Mesendoderm (in vitro differentiated cells): ENCODE results near the gene COL6A1.

ENCODE experiments used
- DNase-seq: peaks from one replicate; pipeline ENCODE4 v3.0.0; 2013
- H2AK5ac ChIP-seq: 2 replicates; pipeline ENCODE4 v1.6.1; 2013; ENCODE audit warnings: low read length, inconsistent platforms
- H2BK120ac ChIP-seq: 2 replicates; pipeline ENCODE4 v1.6.1; 2013; ENCODE audit warnings: low read depth, mild to moderate bottlenecking, low read length, moderate library complexity, mixed read lengths
- H2BK15ac ChIP-seq: replicated peaks from 2 replicates; pipeline ENCODE4 v1.6.1; 2013; ENCODE audit warnings: low read depth, mild to moderate bottlenecking, moderate library complexity
- H2BK5ac ChIP-seq: 2 replicates; pipeline ENCODE4 v1.6.1; 2013; ENCODE audit warnings: low read length, inconsistent platforms
- H3K18ac ChIP-seq: 2 replicates; pipeline ENCODE4 v1.6.1; 2013; ENCODE audit warnings: mild to moderate bottlenecking, low read length, mixed read lengths
- H3K23ac ChIP-seq: one replicate; pipeline ENCODE4 v1.6.1; 2013; ENCODE audit warnings: low read length
- H3K27ac ChIP-seq: 2 replicates; pipeline ENCODE4 v1.5.1; 2013; ENCODE audit warnings: low read depth, mild to moderate bottlenecking, inconsistent platforms, low read length, moderate library complexity
- H3K27me3 ChIP-seq: 2 replicates; pipeline ENCODE4 v1.6.1; 2013; ENCODE audit warnings: low read length, control low read depth, mild to moderate bottlenecking, inconsistent platforms; ENCODE audit not compliant: insufficient read depth, poor library complexity
- H3K36me3 ChIP-seq: 2 replicates; pipeline ENCODE4 v1.6.1; 2013; ENCODE audit warnings: low read length, inconsistent platforms; ENCODE audit not compliant: control insufficient read depth, insufficient read depth
- H3K4ac ChIP-seq: one replicate; pipeline ENCODE4 v1.6.1; 2013; ENCODE audit warnings: low read depth, mild to moderate bottlenecking, low read length, moderate library complexity
- H3K4me1 ChIP-seq: 2 replicates; pipeline ENCODE4 v1.6.1; 2013; ENCODE audit warnings: low read depth, low read length, inconsistent platforms; ENCODE audit not compliant: control insufficient read depth
- H3K4me2 ChIP-seq: 2 replicates; pipeline ENCODE4 v1.6.1; 2013; ENCODE audit warnings: low read length
- H3K4me3 ChIP-seq: 2 replicates; pipeline ENCODE4 v1.5.1; 2013; ENCODE audit warnings: mild to moderate bottlenecking, low read length
- H3K56ac ChIP-seq: one replicate; pipeline ENCODE4 v1.6.1; 2013; ENCODE audit warnings: low read length
- H3K79me1 ChIP-seq: 2 replicates; pipeline ENCODE4 v1.6.1; 2013; ENCODE audit warnings: low read length, inconsistent platforms
- H3K79me2 ChIP-seq: 2 replicates; pipeline ENCODE4 v1.6.1; 2013; ENCODE audit warnings: mild to moderate bottlenecking, low read length; ENCODE audit not compliant: control insufficient read depth, insufficient read depth
- H3K9ac ChIP-seq: 2 replicates; pipeline ENCODE4 v1.6.1; 2013; ENCODE audit warnings: low read length, inconsistent platforms
- H4K5ac ChIP-seq: one replicate; pipeline ENCODE4 v1.6.1; 2013; ENCODE audit warnings: low read length
- H4K8ac ChIP-seq: one replicate; pipeline ENCODE4 v1.6.1; 2013; ENCODE audit warnings: low read depth, mild to moderate bottlenecking, control low read depth, low read length, moderate library complexity
- WGBS: extraction: QIAGEN DNeasy Blood & Tissue Kit; methylation state at CpG from one replicate; pipeline ENCODE4 v1.1.7; 2013; ENCODE audit warnings: low lambda C conversion rate, missing lambda C conversion rate; ENCODE audit not compliant: insufficient coverage; ENCODE audit errors: extremely low coverage; 5-methylcytosine and 5-hydroxymethylcytosine counted together

COL6A1 gene

DNA sequence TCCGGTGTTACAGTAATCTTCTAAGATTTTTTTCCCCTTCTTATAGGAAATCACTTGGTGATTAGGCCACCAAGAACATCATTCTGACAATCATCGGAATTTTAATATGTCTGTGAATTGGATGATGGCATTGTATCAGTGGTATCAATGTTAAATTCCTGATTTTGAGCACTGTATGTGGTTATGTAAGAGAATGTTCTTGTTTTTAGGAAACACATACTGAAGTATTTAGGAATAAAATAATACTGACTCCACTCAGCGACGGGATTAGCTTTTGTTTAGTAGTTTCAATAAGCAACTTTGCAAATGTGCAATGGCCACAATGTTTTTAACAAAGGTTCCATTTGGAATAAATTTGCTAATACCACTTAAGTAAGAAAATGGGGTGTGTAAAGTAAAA, 30.6 kb downstream of the COL6A1 start:
- Histone ChIP-seq H2BK15ac (no peak overlapping the region), H3K23ac (no peak overlapping the region), H3K9ac (no peak overlapping the region), H4K5ac (no peak overlapping the region), H2AK5ac (no peak overlapping the region), H3K18ac (no peak overlapping the region), H3K4ac (no peak overlapping the region), H2BK5ac (no peak overlapping the region), H3K4me2 (no peak overlapping the region), H3K4me3 (no peak overlapping the region), H3K56ac (no peak overlapping the region), H2BK120ac (no peak overlapping the region), H4K8ac (no peak overlapping the region), H3K79me2 (no peaks in the 10 kb centered on the region), H3K27me3 (no peaks in the 10 kb centered on the region), H3K4me1 (no peaks in the 10 kb centered on the region), H3K36me3 (no peaks in the 10 kb centered on the region), H3K79me1 (no peaks in the 10 kb centered on the region), H3K27ac (no peak overlapping the region)
- no peak for DNase-seq
- WGBS = no CpG with 5 or more reads among the region's 4 CpGs

DNA sequence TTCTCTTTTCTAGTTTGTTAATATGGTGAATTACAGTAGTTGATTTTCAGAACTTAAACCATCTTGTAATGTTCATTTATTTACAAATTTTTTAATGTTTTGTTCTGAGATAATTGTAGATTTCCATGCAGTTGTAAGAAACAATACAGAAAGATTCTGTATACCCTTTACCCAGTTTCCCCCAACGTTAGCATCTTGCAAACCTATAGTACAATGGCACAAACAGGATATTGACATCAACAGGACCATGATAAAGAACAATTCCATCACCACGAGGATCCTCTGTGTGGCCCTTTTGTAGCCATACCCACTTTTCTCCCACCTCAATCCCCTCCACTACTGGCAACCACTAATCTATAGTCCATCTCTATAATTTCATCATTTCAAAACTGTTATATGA, 33.3 kb downstream of the COL6A1 start:
- Histone ChIP-seq H3K4ac (no peak overlapping the region), H2BK120ac (no peak overlapping the region), H3K9ac (no peak overlapping the region), H3K18ac (no peak overlapping the region), H3K36me3 (no peaks in the 10 kb centered on the region), H3K4me2 (no peak overlapping the region), H3K56ac (no peak overlapping the region), H4K8ac (no peak overlapping the region), H3K23ac (no peak overlapping the region), H3K4me3 (no peak overlapping the region), H2BK15ac (no peak overlapping the region), H3K79me1 (no peaks in the 10 kb centered on the region), H3K27me3 (no peaks in the 10 kb centered on the region), H2AK5ac (no peak overlapping the region), H2BK5ac (no peak overlapping the region), H4K5ac (no peak overlapping the region), H3K79me2 (no peaks in the 10 kb centered on the region), H3K27ac (no peak overlapping the region), H3K4me1 (no peaks in the 10 kb centered on the region)
- no peak for DNase-seq
- WGBS = no CpG with 5 or more reads among the region's 2 CpGs

DNA sequence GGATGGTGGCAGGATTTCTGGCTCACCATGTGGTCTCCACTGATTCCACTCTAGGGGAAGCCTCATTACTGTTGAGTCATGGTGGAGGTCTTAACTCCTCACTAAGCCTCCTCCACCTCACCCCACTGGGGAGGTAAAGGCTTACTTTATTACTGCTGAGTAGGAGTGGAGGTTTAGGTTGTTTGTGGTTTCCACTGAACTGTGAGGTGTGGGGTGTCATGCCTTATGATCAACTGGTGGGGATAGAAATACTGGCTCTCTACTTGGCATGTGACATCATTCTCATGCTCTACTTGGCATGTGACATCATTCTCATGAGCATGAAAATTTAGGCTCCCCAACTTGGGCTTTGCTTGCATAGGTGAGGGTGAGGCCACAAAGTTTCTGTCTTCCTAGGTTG, 35.6 kb downstream of the COL6A1 start:
- Histone ChIP-seq H3K23ac (no peak overlapping the region), H3K18ac (no peak overlapping the region), H2BK120ac (no peak overlapping the region), H3K9ac (no peak overlapping the region), H3K4me2 (no peak overlapping the region), H4K5ac (no peak overlapping the region), H3K27me3 (no peaks in the 10 kb centered on the region), H3K79me1 (no peaks in the 10 kb centered on the region), H3K36me3 (no peaks in the 10 kb centered on the region), H3K4me1 (no peaks in the 10 kb centered on the region), H3K56ac (no peak overlapping the region), H3K79me2 (no peaks in the 10 kb centered on the region), H3K4ac (no peak overlapping the region), H3K4me3 (no peak overlapping the region), H3K27ac (no peak overlapping the region), H2AK5ac (no peak overlapping the region), H4K8ac (no peak overlapping the region), H2BK5ac (no peak overlapping the region), H2BK15ac (no peak overlapping the region)
- no peak for DNase-seq

DNA sequence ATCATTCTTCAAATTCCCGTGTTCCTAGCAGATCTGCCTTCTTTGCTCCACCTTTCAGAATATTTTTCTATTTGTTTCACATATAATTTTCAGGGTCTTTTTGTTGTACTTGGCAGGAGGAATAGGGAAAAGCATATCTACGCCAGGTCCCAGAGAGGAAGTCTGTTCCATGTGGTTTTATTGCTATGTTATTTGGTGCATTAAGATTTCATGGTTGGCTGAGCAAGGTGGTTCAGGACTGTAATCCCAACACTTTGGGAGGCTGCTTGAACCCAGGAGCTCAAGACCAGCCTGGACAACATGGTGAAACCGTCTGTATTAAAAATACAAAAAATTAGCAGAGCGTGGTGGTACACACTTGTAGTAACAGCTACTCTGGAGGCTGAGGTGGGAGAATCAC, 36.1 kb downstream of the COL6A1 start:
- no peaks in the 10 kb centered on the region for H3K36me3 ChIP-seq
- no peak overlapping the region for H2BK120ac ChIP-seq
- H3K4ac ChIP-seq = no peak overlapping the region
- H3K23ac ChIP-seq = no peak overlapping the region
- H3K18ac ChIP-seq = no peak overlapping the region
- H3K56ac ChIP-seq = no peak overlapping the region
- H2BK15ac ChIP-seq = no peak overlapping the region
- no peaks in the 10 kb centered on the region for H3K4me1 ChIP-seq
- H3K27me3 ChIP-seq = no peaks in the 10 kb centered on the region
- WGBS = no CpG with 5 or more reads among the region's 4 CpGs
- no peak overlapping the region for H3K9ac ChIP-seq
- no peak overlapping the region for H3K4me2 ChIP-seq
- H2BK5ac ChIP-seq = no peak overlapping the region
- no peak for DNase-seq
- no peaks in the 10 kb centered on the region for H3K79me1 ChIP-seq
- no peak overlapping the region for H2AK5ac ChIP-seq
- no peak overlapping the region for H3K4me3 ChIP-seq
- H4K5ac ChIP-seq = no peak overlapping the region
- no peaks in the 10 kb centered on the region for H3K79me2 ChIP-seq
- H3K27ac ChIP-seq = no peak overlapping the region
- no peak overlapping the region for H4K8ac ChIP-seq

DNA sequence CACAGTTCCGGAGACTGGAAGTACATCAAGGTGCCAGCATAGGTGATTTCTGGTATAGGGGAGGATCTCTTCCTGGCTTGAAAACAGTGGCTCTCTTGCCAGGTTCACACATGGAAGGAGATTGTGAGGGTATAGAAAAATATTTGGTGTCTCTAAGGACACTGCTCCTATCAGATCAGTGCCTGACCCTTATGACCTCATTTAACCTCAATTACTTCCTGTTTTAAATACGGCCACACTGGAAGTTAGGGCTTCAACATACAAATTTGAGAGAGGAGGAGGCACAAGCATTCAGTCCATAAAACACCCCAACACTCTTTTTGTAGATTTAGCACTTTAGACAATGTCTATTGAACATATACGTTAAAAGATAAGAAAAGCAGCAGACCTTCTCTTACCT, 37.0 kb downstream of the COL6A1 start:
- Histone ChIP-seq H2BK5ac (no peak overlapping the region), H3K4me2 (no peak overlapping the region), H4K8ac (no peak overlapping the region), H3K23ac (no peak overlapping the region), H3K4me3 (no peak overlapping the region), H3K18ac (no peak overlapping the region), H2AK5ac (no peak overlapping the region), H2BK120ac (no peak overlapping the region), H3K56ac (no peak overlapping the region), H3K4me1 (no peaks in the 10 kb centered on the region), H3K36me3 (no peaks in the 10 kb centered on the region), H3K9ac (no peak overlapping the region), H4K5ac (no peak overlapping the region), H3K79me1 (no peaks in the 10 kb centered on the region), H3K4ac (no peak overlapping the region), H3K27me3 (no peaks in the 10 kb centered on the region), H2BK15ac (no peak overlapping the region), H3K79me2 (no peaks in the 10 kb centered on the region), H3K27ac (no peak overlapping the region)
- no CpG with 5 or more reads among the region's 3 CpGs for WGBS
- no peak for DNase-seq

DNA sequence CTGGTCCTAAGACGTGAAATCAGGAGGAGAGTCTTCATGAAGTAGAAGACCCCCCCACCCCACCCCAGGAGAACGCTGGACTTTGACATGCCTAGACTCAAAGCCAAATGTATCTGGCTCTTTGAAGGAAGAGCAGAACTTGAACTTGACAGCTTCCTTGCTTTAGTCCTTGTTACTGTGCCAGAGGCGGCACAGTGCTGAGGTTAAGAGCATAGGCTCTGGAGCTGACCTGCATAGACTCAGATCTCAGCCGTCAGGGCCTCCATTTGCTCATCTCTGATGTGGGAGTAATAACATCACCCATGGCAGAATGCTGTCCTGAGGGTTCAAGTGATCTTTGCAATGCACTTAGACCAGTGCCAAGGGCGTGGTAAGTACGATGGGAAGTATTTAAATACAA, 39.0 kb downstream of the COL6A1 start:
- no CpG with 5 or more reads among the region's 6 CpGs for WGBS

More for the DNA sequence above, 39.0 kb downstream of the COL6A1 start:
- no peak overlapping the region for H2BK15ac ChIP-seq
- H3K4me3 ChIP-seq = no peak overlapping the region
- H2AK5ac ChIP-seq = no peak overlapping the region
- H3K79me2 ChIP-seq = no peaks in the 10 kb centered on the region
- no peak overlapping the region for H4K8ac ChIP-seq
- H4K5ac ChIP-seq = no peak overlapping the region
- H3K4me2 ChIP-seq = no peak overlapping the region
- no peak overlapping the region for H3K18ac ChIP-seq
- H3K4ac ChIP-seq = no peak overlapping the region
- no peak overlapping the region for H3K9ac ChIP-seq
- H3K36me3 ChIP-seq = no peaks in the 10 kb centered on the region
- no peaks in the 10 kb centered on the region for H3K27me3 ChIP-seq
- H2BK5ac ChIP-seq = no peak overlapping the region
- H3K56ac ChIP-seq = no peak overlapping the region
- no peak overlapping the region for H2BK120ac ChIP-seq
- peaks cover 2% of the 10 kb centered on the region for H3K4me1 ChIP-seq
- no peaks in the 10 kb centered on the region for H3K79me1 ChIP-seq
- no peak overlapping the region for H3K23ac ChIP-seq
- H3K27ac ChIP-seq = no peak overlapping the region
- DNase-seq = no peak
